ENCODE data around the gene PTPRZ1. TPM values are rescaled to one million over a fixed set of nuclear protein-coding genes. Genes with fewer than 3 reads are reported as not detected.

The PTPRZ1 gene
- total and polyA plus RNA-seq, 2 donors (not counting 1 experiment from before 2014, with no cell fraction given), result not detected

- H4K20me1 ChIP-seq (ENCODE audit: control insufficient read depth, insufficient read depth, low read length, poor library complexity, severe bottlenecking), result no peaks in the 10 kb centered on the region
- H3K4me3 ChIP-seq (ENCODE audit: control extremely low read depth in 1 of 5, extremely low read depth in 1 of 5, insufficient read depth in 1 of 5, low read depth in 2 of 5, low read length in 4 of 5), result no peak overlapping the region
- no peak overlapping the region for H2AFZ ChIP-seq (ENCODE audit: insufficient read depth, low read depth, low read length, poor library complexity, severe bottlenecking)
- no peaks in the 10 kb centered on the region for H3K9me3 Mint-ChIP-seq (ENCODE audit: insufficient read depth)
- intact Hi-C loops (cut with micrococcal nuclease), result no loop called here
- H3K9ac ChIP-seq (ENCODE audit: low read length), result no peak overlapping the region
- H3K27me3 Mint-ChIP-seq, result peaks cover 3% of the 10 kb centered on the region
- no peaks in the 10 kb centered on the region for H3K4me1 Mint-ChIP-seq
- no peaks in the 10 kb centered on the region for H3K27me3 ChIP-seq (replicated peaks in 1 of 4; ENCODE audit: control extremely low read depth in 1 of 4, control insufficient read depth in 3 of 4, insufficient read depth in 4 of 4, low read length in 3 of 4)
- H3K27ac Mint-ChIP-seq, result no peak overlapping the region
- H3K4me3 Mint-ChIP-seq, result no peak overlapping the region
- no peaks in the 10 kb centered on the region for H3K79me2 ChIP-seq (ENCODE audit: control insufficient read depth, insufficient read depth, low read length)
- H3K4me1 ChIP-seq (ENCODE audit: control insufficient read depth in 2 of 2, insufficient read depth in 2 of 2, low read length in 2 of 2), result no peaks in the 10 kb centered on the region
- POLR2A ChIA-PET, result no interaction called here
- no peaks in the 10 kb centered on the region for H3K9me3 ChIP-seq (ENCODE audit: control extremely low read depth in 1 of 3, control insufficient read depth in 2 of 3, insufficient read depth in 1 of 3, low read length in 2 of 3)
- ATAC-seq (ENCODE audit: low read depth), result no peak
- CTCF ChIA-PET, result interaction anchor here (0.6 kb wide), 1 partner anchor 891 kb away, joined by 3 read pairs; no protein-coding TSS in a partner anchor
- no peak for DNase-seq
- no peak overlapping the region for H3K4me2 ChIP-seq (replicated peaks; ENCODE audit: low read depth, low read length, poor library complexity, severe bottlenecking)
- H3K27ac ChIP-seq (ENCODE audit: low read length in 2 of 2), result no peak overlapping the region
- no peaks in the 10 kb centered on the region for H3K36me3 ChIP-seq (replicated peaks in 1 of 2; ENCODE audit: control extremely low read depth in 1 of 2, control insufficient read depth in 1 of 2, extremely low read depth in 1 of 2, insufficient read depth in 2 of 2, low read length in 1 of 2)
- WGBS (ENCODE audit: insufficient coverage), result 100% methylated on average over 2 of the region's 7 CpGs
- no peak for TF ChIP-seq EZH2 (IDR thresholded peaks at IDR 0.05; ENCODE audit: borderline replicate concordance, insufficient read depth, low read depth, low read length, poor library complexity, severe bottlenecking)
- TF ChIP-seq CTCF (IDR thresholded peaks at IDR 0.05), result no peak
These were observed 137.2 kb downstream of the PTPRZ1 start for GRCh38 chr7:122010116-122010515.

- no peak overlapping the region for H3K4me3 ChIP-seq (ENCODE audit: control extremely low read depth in 1 of 5, extremely low read depth in 1 of 5, insufficient read depth in 1 of 5, low read depth in 2 of 5, low read length in 4 of 5)
- TF ChIP-seq EZH2 (IDR thresholded peaks at IDR 0.05; ENCODE audit: borderline replicate concordance, insufficient read depth, low read depth, low read length, poor library complexity, severe bottlenecking) (no peak), CTCF (IDR thresholded peaks at IDR 0.05) (no peak)
- no peaks in the 10 kb centered on the region for H4K20me1 ChIP-seq (ENCODE audit: control insufficient read depth, insufficient read depth, low read length, poor library complexity, severe bottlenecking)
- no peaks in the 10 kb centered on the region for H3K79me2 ChIP-seq (ENCODE audit: control insufficient read depth, insufficient read depth, low read length)
- CTCF ChIA-PET, result no interaction called here
- Mint-ChIP-seq H3K4me3 (no peak overlapping the region), H3K9me3 (ENCODE audit: insufficient read depth) (no peaks in the 10 kb centered on the region), H3K4me1 (no peaks in the 10 kb centered on the region), H3K27me3 (peaks cover 4% of the 10 kb centered on the region), H3K27ac (no peak overlapping the region)
- H3K27ac ChIP-seq (ENCODE audit: low read length in 2 of 2), result no peak overlapping the region
- H2AFZ ChIP-seq (ENCODE audit: insufficient read depth, low read depth, low read length, poor library complexity, severe bottlenecking), result no peak overlapping the region
- no peak overlapping the region for H3K4me2 ChIP-seq (replicated peaks; ENCODE audit: low read depth, low read length, poor library complexity, severe bottlenecking)
- intact Hi-C loops (cut with micrococcal nuclease), result no loop called here
- H3K4me1 ChIP-seq (ENCODE audit: control insufficient read depth in 2 of 2, insufficient read depth in 2 of 2, low read length in 2 of 2), result no peaks in the 10 kb centered on the region
- no peaks in the 10 kb centered on the region for H3K27me3 ChIP-seq (replicated peaks in 1 of 4; ENCODE audit: control extremely low read depth in 1 of 4, control insufficient read depth in 3 of 4, insufficient read depth in 4 of 4, low read length in 3 of 4)
- no peak overlapping the region for H3K9ac ChIP-seq (ENCODE audit: low read length)
- POLR2A ChIA-PET, result no interaction called here
- no CpG with 5 or more reads among the region's 2 CpGs for WGBS (ENCODE audit: insufficient coverage)
- ATAC-seq (ENCODE audit: low read depth) (no peak), DNase-seq (no peak)
- H3K9me3 ChIP-seq (ENCODE audit: control extremely low read depth in 1 of 3, control insufficient read depth in 2 of 3, insufficient read depth in 1 of 3, low read length in 2 of 3), result no peaks in the 10 kb centered on the region
- H3K36me3 ChIP-seq (replicated peaks in 1 of 2; ENCODE audit: control extremely low read depth in 1 of 2, control insufficient read depth in 1 of 2, extremely low read depth in 1 of 2, insufficient read depth in 2 of 2, low read length in 1 of 2), result no peaks in the 10 kb centered on the region
These were observed 140.1 kb downstream of the PTPRZ1 start for GRCh38 chr7:122013065-122013464.

All from B cell (primary cell).